ENCODE measurements around the gene PPP1R14D. TPM values are rescaled to one million over a fixed set of nuclear protein-coding genes. Genes with fewer than 3 reads are reported as not detected.

Gene PPP1R14D
- total RNA-seq, 6 experiments from 2014 or later = not detected

- H3K4me1 Mint-ChIP-seq (ENCODE audit: low read depth) = peaks cover 21% of the 10 kb centered on the region
Measured at GRCh38 chr15:40872791-40873693, 44.5 kb upstream of the PPP1R14D start.

GRCh38 chr15:40871749-40872617 lies 43.5 kb upstream of the PPP1R14D start:
- Mint-ChIP-seq H3K27ac (no peak overlapping the region), H3K27me3 (ENCODE audit: insufficient read depth) (peaks cover 1% of the 10 kb centered on the region; the same call in 1 of the 2 replicates), H3K4me3 (no peak overlapping the region), H3K4me1 (ENCODE audit: low read depth) (peaks cover 21% of the 10 kb centered on the region), H3K36me3 (ENCODE audit: low read depth) (no peaks in the 10 kb centered on the region), H3K9me3 (no peaks in the 10 kb centered on the region)
- TF ChIP-seq CTCF (IDR thresholded peaks at IDR 0.05) = no peak
- no peak for DNase-seq

More at GRCh38 chr15:40872791-40873693, 44.5 kb upstream of the PPP1R14D start:
- peaks cover 1% of the 10 kb centered on the region; the same call in 1 of the 2 replicates for H3K27me3 Mint-ChIP-seq (ENCODE audit: insufficient read depth)
- no peaks in the 10 kb centered on the region for H3K9me3 Mint-ChIP-seq
- H3K4me3 Mint-ChIP-seq = peak overlapping the region; percentile 74
- no peaks in the 10 kb centered on the region for H3K36me3 Mint-ChIP-seq (ENCODE audit: low read depth)
- TF ChIP-seq CTCF (IDR thresholded peaks at IDR 0.05) = no peak
- DNase-seq = no peak
- H3K27ac Mint-ChIP-seq = no peak overlapping the region

DNA sequence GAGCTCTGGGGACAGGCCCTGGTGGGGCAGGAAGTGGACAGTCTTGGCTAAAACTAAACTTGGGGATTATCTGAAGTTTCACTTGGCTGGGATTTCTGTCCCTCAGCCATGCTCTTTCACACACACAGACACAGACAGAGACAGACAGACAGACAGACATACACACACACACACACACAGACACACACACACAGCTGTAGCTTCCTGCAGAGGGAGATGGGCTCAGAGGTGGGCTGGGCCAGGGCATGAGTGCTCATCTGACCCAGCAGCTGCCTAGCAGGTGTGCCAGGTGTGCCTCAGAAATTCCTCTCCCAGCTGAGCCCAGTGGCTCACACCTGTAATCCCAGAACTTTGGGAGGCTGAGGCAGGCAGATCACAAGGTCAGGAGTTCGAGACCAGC lies 42.2 kb upstream of the PPP1R14D start:
- H3K4me1 Mint-ChIP-seq (ENCODE audit: low read depth) = peaks cover 14% of the 10 kb centered on the region
- TF ChIP-seq CTCF (IDR thresholded peaks at IDR 0.05) = no peak
- no peak for DNase-seq
- no peaks in the 10 kb centered on the region for H3K36me3 Mint-ChIP-seq (ENCODE audit: low read depth)
- no peak overlapping the region for H3K27ac Mint-ChIP-seq
- no peak overlapping the region for H3K4me3 Mint-ChIP-seq
- H3K27me3 Mint-ChIP-seq (ENCODE audit: insufficient read depth) = peaks cover 1% of the 10 kb centered on the region
- no peaks in the 10 kb centered on the region for H3K9me3 Mint-ChIP-seq

DNA sequence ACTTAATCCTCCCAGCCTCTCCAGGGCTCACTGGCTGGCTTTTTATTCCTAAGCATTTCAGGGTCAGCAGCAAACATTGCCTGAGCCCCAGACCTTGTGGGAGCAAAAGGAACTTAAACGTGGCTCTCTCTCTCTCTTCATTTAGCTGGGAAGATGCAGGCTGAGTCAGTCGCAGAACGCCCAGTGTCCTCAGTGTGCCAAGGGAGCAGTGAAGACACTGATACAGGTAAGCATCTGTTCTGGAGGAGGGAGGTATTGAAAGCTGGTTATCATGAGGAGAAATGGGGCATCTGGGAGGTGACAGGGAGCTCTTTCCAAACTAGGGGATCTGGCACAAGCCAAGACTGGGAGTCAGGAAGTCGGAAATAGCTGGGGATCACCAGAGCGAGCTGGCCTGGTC lies 41.2 kb upstream of the PPP1R14D start:
- Mint-ChIP-seq H3K4me1 (ENCODE audit: low read depth) (peaks cover 12% of the 10 kb centered on the region), H3K4me3 (no peak overlapping the region), H3K36me3 (ENCODE audit: low read depth) (no peaks in the 10 kb centered on the region), H3K27ac (no peak overlapping the region), H3K27me3 (ENCODE audit: insufficient read depth) (peaks cover 6% of the 10 kb centered on the region), H3K9me3 (no peaks in the 10 kb centered on the region)
- no peak for TF ChIP-seq CTCF (IDR thresholded peaks at IDR 0.05)
- no peak for DNase-seq

- H3K36me3 Mint-ChIP-seq (ENCODE audit: low read depth) = no peaks in the 10 kb centered on the region
- no peak for TF ChIP-seq CTCF (IDR thresholded peaks at IDR 0.05)
- DNase-seq = no peak
- H3K9me3 Mint-ChIP-seq = no peaks in the 10 kb centered on the region
- H3K27me3 Mint-ChIP-seq (ENCODE audit: insufficient read depth) = peaks cover 10% of the 10 kb centered on the region
- H3K27ac Mint-ChIP-seq = no peak overlapping the region
- peaks cover 5% of the 10 kb centered on the region; the same call in 1 of the 2 replicates for H3K4me1 Mint-ChIP-seq (ENCODE audit: low read depth)
- H3K4me3 Mint-ChIP-seq = no peak overlapping the region
Measured at GRCh38 chr15:40867199-40867598, 38.7 kb upstream of the PPP1R14D start.

Data from HFFc6 (cell line).